K562 (cell line): ENCODE results near the gene SNX27. TPM values are rescaled to one million over a fixed set of nuclear protein-coding genes. Genes with fewer than 3 reads are reported as not detected.

Experiments
- ARHGAP35 ChIP-seq: fragments of 450-650 bp; IDR thresholded peaks from 2 replicates; pipeline ENCODE4 v1.6.1; 2018; ENCODE audit not compliant: partially characterized antibody
- CREB1 ChIP-seq, 2 experiments: sonication (generic) in 1 of 2; formaldehyde crosslinking in 1 of 2; IDR thresholded peaks; 2 replicates each; pipeline versions ENCODE4 v1.6.1 to v1.8.0; 2012 to 2022; ENCODE audit warnings: inconsistent platforms in 1 of 2, mild to moderate bottlenecking in 1 of 2, missing genetic modification reagents in 1 of 2, moderate library complexity in 1 of 2
- DPF2 ChIP-seq: fragments of 450-650 bp; IDR thresholded peaks from 2 replicates; pipeline ENCODE4 v1.6.1; 2016
- ETV1 ChIP-seq: fragments of 450-650 bp; conservative IDR thresholded peaks from 2 replicates; pipeline ENCODE4 v1.6.1; 2016; ENCODE audit warnings: missing genetic modification characterization, control low read depth, low read depth, missing compliant biosample characterization
- HDAC3 ChIP-seq: fragments of 450-650 bp; IDR thresholded peaks from 2 replicates; pipeline ENCODE4 v1.6.1; 2018; ENCODE audit warnings: borderline replicate concordance, mild to moderate bottlenecking, moderate library complexity; ENCODE audit not compliant: partially characterized antibody
- MCM2 ChIP-seq: fragments of 450-650 bp; IDR thresholded peaks from 2 replicates; pipeline ENCODE4 v1.6.1; 2017; ENCODE audit warnings: low read depth, mild to moderate bottlenecking
- NCOR1 ChIP-seq: fragments of 450-650 bp; IDR thresholded peaks from 2 replicates; pipeline ENCODE4 v1.6.1; 2016; ENCODE audit warnings: mild to moderate bottlenecking, moderate library complexity
- SOX6 ChIP-seq: fragments of 450-650 bp; IDR thresholded peaks from 2 replicates; pipeline ENCODE4 v1.6.1; 2014; ENCODE audit warnings: mild to moderate bottlenecking
- TOE1 ChIP-seq, 2 experiments: fragments of 450-650 bp in 1 of 2; sonication (generic) in 1 of 2; formaldehyde crosslinking in 1 of 2; IDR thresholded peaks; 2 replicates each; pipeline versions ENCODE4 v1.7.1 to v1.8.0; 2016 to 2022; ENCODE audit warnings: borderline replicate concordance in 2 of 2, mild to moderate bottlenecking in 2 of 2, antibody characterized with exemption in 1 of 2, inconsistent platforms in 1 of 2, low read depth in 1 of 2, missing genetic modification reagents in 1 of 2, moderate library complexity in 1 of 2
- ZNF79 ChIP-seq: fragments of 250-450 bp; sonication (Bioruptor Pico); IDR thresholded peaks from 2 replicates; pipeline ENCODE4 v1.4.0; 2020; ENCODE audit warnings: low read depth, mild to moderate bottlenecking, moderate library complexity
- polyA plus RNA-seq, 8 experiments: library from polyadenylated mRNA; depleted of rRNA in 4 of 8; stranded (reverse) in 5 of 8; unstranded in 3 of 8; fragments of >200 nt; fragmentation: Nextera tagmentation in 2 of 8; fragmentation: Illumina TruSeq in 1 of 8; extraction: Ambion mirVana in 2 of 8; extraction: Trizol in 1 of 8; gene quantifications; 2 replicates each; pipeline versions ENCODE4 v1.2.1 to v1.2.3, GENCODE V29; 2011 to 2014; ENCODE audit warnings: inconsistent platforms in 1 of 8, missing spikeins in 1 of 8
- total RNA-seq, 7 experiments: library from RNA; depleted of rRNA in 6 of 7; stranded (reverse); fragments of >200 nt in 6 of 7; fragmentation: Illumina TruSeq in 2 of 7; extraction: Trizol in 2 of 7; gene quantifications; 2 replicates each; pipeline versions ENCODE4 v1.2.1 to v1.2.3, GENCODE V29; 2011 to 2021; ENCODE audit warnings: low replicate concordance in 1 of 7
- TF ChIP-seq, protein P1 (sequence below), 2 experiments: fragments of 450-650 bp in 1 of 2; IDR thresholded peaks; 2 replicates each; pipeline ENCODE4 v1.6.1; 2011 to 2017; ENCODE audit warnings: low read depth in 2 of 2, antibody characterized with exemption in 1 of 2, borderline replicate concordance in 1 of 2, low read length in 1 of 2, mild to moderate bottlenecking in 1 of 2, mixed read lengths in 1 of 2; ENCODE audit not compliant: control insufficient read depth in 1 of 2
- TF ChIP-seq, protein P2 (sequence below), 2 experiments: fragments of 450-650 bp in 1 of 2; sonication (generic) in 1 of 2; formaldehyde crosslinking; conservative IDR thresholded peaks; 2 replicates each; pipeline versions ENCODE4 v1.4.0 to v1.8.1; 2020 to 2022; ENCODE audit warnings: mild to moderate bottlenecking in 1 of 2, missing genetic modification reagents in 1 of 2
- TF ChIP-seq, protein P3 (sequence below): fragments of 450-650 bp; IDR thresholded peaks from 2 replicates; pipeline ENCODE4 v1.6.1; 2016; ENCODE audit warnings: borderline replicate concordance
- TF ChIP-seq, protein P4 (sequence below): sonication (generic); formaldehyde crosslinking; IDR thresholded peaks from 2 replicates; pipeline ENCODE4 v1.8.0; 2022; ENCODE audit warnings: mild to moderate bottlenecking, missing genetic modification reagents

Gene SNX27
- total and polyA plus RNA-seq, 9 of the 15 experiments (the other 6 are each of a cell fraction or from before 2014, with no cell fraction given): 4.5 to 18.7 (median 10.1) TPM

DNA sequence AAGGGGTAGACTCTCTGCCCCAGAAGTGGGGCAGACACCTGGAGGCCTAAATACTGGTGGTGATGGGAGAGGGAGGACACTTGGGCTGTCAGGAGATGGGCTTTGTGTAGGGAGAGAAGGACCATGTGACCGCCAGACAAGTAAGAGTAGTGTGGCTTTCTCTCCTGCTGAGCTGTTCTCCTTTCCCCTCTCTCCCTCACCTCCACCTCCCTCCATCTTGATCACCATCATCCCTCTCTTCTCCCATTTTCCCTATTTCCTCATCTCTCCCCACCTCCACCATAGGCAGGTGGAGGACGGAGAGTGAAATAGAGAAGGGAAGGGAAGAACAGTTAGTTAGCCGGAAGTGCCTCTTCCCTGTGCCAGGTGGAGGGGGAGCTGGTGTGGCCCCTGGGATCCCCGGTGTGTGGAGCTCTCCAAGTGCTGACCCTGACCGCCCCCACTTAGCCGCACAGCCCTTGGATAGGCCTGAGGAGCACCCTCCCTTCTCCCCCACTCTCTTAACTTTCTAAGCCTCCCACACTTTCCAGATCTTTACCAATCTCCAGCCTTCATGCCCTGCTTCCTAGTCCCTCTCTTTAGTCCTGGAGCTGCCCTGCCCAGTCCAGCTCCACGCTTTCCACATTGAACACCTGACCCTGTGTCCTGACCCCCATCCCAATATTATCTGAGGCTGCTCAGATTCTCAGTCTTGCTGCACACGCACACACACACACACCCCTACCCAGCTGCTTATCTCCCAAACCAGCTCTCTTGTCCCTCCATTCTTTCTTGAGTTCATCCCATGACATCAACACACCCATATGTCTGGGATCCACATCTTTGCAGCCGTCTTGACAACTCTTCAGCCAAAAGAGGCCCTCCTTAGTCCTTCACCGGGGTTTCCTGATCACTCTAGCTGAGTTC lies 103.2 kb downstream of the SNX27 start (continued):
- TF ChIP-seq, protein P1, sequence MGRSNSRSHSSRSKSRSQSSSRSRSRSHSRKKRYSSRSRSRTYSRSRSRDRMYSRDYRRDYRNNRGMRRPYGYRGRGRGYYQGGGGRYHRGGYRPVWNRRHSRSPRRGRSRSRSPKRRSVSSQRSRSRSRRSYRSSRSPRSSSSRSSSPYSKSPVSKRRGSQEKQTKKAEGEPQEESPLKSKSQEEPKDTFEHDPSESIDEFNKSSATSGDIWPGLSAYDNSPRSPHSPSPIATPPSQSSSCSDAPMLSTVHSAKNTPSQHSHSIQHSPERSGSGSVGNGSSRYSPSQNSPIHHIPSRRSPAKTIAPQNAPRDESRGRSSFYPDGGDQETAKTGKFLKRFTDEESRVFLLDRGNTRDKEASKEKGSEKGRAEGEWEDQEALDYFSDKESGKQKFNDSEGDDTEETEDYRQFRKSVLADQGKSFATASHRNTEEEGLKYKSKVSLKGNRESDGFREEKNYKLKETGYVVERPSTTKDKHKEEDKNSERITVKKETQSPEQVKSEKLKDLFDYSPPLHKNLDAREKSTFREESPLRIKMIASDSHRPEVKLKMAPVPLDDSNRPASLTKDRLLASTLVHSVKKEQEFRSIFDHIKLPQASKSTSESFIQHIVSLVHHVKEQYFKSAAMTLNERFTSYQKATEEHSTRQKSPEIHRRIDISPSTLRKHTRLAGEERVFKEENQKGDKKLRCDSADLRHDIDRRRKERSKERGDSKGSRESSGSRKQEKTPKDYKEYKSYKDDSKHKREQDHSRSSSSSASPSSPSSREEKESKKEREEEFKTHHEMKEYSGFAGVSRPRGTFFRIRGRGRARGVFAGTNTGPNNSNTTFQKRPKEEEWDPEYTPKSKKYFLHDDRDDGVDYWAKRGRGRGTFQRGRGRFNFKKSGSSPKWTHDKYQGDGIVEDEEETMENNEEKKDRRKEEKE (IDR thresholded peaks at IDR 0.05; ENCODE audit: borderline replicate concordance in 1 of 2, control insufficient read depth in 1 of 2, low read depth in 2 of 2, low read length in 1 of 2): no peak
- peak; percentile 57; the same call in 1 of the 2 replicates for TF ChIP-seq TOE1 (IDR thresholded peaks at IDR 0.05; ENCODE audit: borderline replicate concordance)
- TF ChIP-seq TOE1 (CRISPR knock-in tag; IDR thresholded peaks at IDR 0.05; ENCODE audit: borderline replicate concordance, low read depth): no peak
- peak; percentile 87 for TF ChIP-seq DPF2
- TF ChIP-seq ZNF79 (CRISPR knock-in tag): no peak
- TF ChIP-seq NCOR1: peak; percentile 96
- peak; percentile 81; the same call in 1 of the 2 replicates for TF ChIP-seq SOX6
- TF ChIP-seq, protein P2, sequence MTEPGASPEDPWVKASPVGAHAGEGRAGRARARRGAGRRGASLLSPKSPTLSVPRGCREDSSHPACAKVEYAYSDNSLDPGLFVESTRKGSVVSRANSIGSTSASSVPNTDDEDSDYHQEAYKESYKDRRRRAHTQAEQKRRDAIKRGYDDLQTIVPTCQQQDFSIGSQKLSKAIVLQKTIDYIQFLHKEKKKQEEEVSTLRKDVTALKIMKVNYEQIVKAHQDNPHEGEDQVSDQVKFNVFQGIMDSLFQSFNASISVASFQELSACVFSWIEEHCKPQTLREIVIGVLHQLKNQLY (CRISPR knock-in tag; conservative IDR thresholded peaks at IDR 0.05): no peak
- TF ChIP-seq CREB1 (IDR thresholded peaks at IDR 0.05): no peak
- peak; percentile 31; the same call in 1 of the 2 replicates for TF ChIP-seq CREB1 (CRISPR knock-in tag; IDR thresholded peaks at IDR 0.05)
- TF ChIP-seq, protein P3, sequence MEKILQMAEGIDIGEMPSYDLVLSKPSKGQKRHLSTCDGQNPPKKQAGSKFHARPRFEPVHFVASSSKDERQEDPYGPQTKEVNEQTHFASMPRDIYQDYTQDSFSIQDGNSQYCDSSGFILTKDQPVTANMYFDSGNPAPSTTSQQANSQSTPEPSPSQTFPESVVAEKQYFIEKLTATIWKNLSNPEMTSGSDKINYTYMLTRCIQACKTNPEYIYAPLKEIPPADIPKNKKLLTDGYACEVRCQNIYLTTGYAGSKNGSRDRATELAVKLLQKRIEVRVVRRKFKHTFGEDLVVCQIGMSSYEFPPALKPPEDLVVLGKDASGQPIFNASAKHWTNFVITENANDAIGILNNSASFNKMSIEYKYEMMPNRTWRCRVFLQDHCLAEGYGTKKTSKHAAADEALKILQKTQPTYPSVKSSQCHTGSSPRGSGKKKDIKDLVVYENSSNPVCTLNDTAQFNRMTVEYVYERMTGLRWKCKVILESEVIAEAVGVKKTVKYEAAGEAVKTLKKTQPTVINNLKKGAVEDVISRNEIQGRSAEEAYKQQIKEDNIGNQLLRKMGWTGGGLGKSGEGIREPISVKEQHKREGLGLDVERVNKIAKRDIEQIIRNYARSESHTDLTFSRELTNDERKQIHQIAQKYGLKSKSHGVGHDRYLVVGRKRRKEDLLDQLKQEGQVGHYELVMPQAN: 0 out of 2 replicates have a peak, but pooled peaks have one; percentile 19
- TF ChIP-seq HDAC3: peak; percentile 60
- TF ChIP-seq, protein P4, sequence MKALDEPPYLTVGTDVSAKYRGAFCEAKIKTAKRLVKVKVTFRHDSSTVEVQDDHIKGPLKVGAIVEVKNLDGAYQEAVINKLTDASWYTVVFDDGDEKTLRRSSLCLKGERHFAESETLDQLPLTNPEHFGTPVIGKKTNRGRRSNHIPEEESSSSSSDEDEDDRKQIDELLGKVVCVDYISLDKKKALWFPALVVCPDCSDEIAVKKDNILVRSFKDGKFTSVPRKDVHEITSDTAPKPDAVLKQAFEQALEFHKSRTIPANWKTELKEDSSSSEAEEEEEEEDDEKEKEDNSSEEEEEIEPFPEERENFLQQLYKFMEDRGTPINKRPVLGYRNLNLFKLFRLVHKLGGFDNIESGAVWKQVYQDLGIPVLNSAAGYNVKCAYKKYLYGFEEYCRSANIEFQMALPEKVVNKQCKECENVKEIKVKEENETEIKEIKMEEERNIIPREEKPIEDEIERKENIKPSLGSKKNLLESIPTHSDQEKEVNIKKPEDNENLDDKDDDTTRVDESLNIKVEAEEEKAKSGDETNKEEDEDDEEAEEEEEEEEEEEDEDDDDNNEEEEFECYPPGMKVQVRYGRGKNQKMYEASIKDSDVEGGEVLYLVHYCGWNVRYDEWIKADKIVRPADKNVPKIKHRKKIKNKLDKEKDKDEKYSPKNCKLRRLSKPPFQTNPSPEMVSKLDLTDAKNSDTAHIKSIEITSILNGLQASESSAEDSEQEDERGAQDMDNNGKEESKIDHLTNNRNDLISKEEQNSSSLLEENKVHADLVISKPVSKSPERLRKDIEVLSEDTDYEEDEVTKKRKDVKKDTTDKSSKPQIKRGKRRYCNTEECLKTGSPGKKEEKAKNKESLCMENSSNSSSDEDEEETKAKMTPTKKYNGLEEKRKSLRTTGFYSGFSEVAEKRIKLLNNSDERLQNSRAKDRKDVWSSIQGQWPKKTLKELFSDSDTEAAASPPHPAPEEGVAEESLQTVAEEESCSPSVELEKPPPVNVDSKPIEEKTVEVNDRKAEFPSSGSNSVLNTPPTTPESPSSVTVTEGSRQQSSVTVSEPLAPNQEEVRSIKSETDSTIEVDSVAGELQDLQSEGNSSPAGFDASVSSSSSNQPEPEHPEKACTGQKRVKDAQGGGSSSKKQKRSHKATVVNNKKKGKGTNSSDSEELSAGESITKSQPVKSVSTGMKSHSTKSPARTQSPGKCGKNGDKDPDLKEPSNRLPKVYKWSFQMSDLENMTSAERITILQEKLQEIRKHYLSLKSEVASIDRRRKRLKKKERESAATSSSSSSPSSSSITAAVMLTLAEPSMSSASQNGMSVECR (CRISPR knock-in tag): no peak
- no peak for TF ChIP-seq ETV1 (tag)
- TF ChIP-seq ARHGAP35: no peak
- TF ChIP-seq MCM2: no peak
